MM.1S (cell line): ENCODE measurements around the gene PAM16.

Experiments used
- CTCF ChIP-seq: fragments of 300-600 bp; sonication (generic); IDR thresholded peaks from 2 replicates; pipeline ENCODE4 v1.5.1; 2016; ENCODE audit warnings: antibody characterized with exemption, low read length, mixed read lengths
- EZH2 ChIP-seq: fragments of 300-600 bp; sonication (generic); optimal IDR thresholded peaks from 2 replicates; pipeline ENCODE3; 2017; ENCODE audit warnings: low read depth, mild to moderate bottlenecking, antibody characterized with exemption, low read length, mixed read lengths

GRCh38 chr16:4295581-4295980 lies 55.5 kb downstream of the PAM16 start:
- no peak for TF ChIP-seq CTCF
- TF ChIP-seq EZH2: no peak
